ENCODE data around the gene AKAP9. TPM values are rescaled to one million over a fixed set of nuclear protein-coding genes. Genes with fewer than 3 reads are reported as not detected.
"Not testable (repeated sequence)": the region's sequence is repeated elsewhere in the genome, so short reads cannot be mapped to it uniquely, and the experiment has no call there.

AKAP9 gene
- total RNA-seq, 4 donors from 2014 or later, result 49.4 to 192 (median 68.0) TPM

GRCh38 chr7:91973639-91974038 lies 33.0 kb downstream of the AKAP9 start:
- Histone ChIP-seq H3K4me1 (no peaks in the 10 kb centered on the region), H3K27me3 (no peaks in the 10 kb centered on the region), H3K9me3 (no peaks in the 10 kb centered on the region), H3K36me3 (peaks cover 16% of the 10 kb centered on the region), H3K27ac (no peak overlapping the region), H3K4me3 (no peak overlapping the region)
- TF ChIP-seq POLR2AphosphoS5 (IDR thresholded peaks at IDR 0.05) (no peak), POLR2A (IDR thresholded peaks at IDR 0.05) (no peak), EP300 (IDR thresholded peaks at IDR 0.05) (no peak)
- TF ChIP-seq, protein P1, sequence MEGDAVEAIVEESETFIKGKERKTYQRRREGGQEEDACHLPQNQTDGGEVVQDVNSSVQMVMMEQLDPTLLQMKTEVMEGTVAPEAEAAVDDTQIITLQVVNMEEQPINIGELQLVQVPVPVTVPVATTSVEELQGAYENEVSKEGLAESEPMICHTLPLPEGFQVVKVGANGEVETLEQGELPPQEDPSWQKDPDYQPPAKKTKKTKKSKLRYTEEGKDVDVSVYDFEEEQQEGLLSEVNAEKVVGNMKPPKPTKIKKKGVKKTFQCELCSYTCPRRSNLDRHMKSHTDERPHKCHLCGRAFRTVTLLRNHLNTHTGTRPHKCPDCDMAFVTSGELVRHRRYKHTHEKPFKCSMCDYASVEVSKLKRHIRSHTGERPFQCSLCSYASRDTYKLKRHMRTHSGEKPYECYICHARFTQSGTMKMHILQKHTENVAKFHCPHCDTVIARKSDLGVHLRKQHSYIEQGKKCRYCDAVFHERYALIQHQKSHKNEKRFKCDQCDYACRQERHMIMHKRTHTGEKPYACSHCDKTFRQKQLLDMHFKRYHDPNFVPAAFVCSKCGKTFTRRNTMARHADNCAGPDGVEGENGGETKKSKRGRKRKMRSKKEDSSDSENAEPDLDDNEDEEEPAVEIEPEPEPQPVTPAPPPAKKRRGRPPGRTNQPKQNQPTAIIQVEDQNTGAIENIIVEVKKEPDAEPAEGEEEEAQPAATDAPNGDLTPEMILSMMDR (IDR thresholded peaks at IDR 0.05), result no peak
- DNase-seq (ENCODE audit: low spot score in 2 of 2), result no peak
- WGBS, result 77% methylated on average over 5 of the region's 5 CpGs

DNA sequence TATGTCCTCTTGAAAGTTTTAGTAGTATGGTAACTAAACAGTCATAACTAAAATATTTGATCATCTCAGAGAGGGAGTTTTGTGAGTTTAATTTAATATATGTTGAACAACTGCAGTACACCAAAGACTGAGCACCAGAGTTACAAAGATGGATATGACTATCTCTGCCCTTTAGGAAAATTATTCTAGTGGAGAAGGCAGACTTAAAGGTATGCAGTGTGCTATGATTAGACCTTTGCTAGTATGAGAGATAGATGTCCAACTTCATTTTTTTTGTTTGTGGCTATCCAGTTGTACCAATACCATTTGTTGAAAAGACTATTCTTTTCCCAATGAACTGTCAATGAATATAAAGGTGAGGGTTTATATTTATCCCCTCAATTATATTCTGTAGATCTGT lies 33.4 kb downstream of the AKAP9 start:
- no peaks in the 10 kb centered on the region for H3K27me3 ChIP-seq
- H3K27ac ChIP-seq, result no peak overlapping the region
- H3K36me3 ChIP-seq, result peaks cover 17% of the 10 kb centered on the region
- H3K9me3 ChIP-seq, result no peaks in the 10 kb centered on the region
- no peak overlapping the region for H3K4me3 ChIP-seq
- TF ChIP-seq, protein P1 (IDR thresholded peaks at IDR 0.05), result no peak
- TF ChIP-seq POLR2AphosphoS5 (IDR thresholded peaks at IDR 0.05) (no peak), EP300 (IDR thresholded peaks at IDR 0.05) (no peak), POLR2A (IDR thresholded peaks at IDR 0.05) (no peak)
- DNase-seq (ENCODE audit: low spot score in 2 of 2), result no peak
- no peaks in the 10 kb centered on the region for H3K4me1 ChIP-seq

GRCh38 chr7:91976743-91977142 lies 36.1 kb downstream of the AKAP9 start:
- no peaks in the 10 kb centered on the region for H3K27me3 ChIP-seq
- H3K9me3 ChIP-seq, result no peaks in the 10 kb centered on the region
- H3K4me3 ChIP-seq, result no peak overlapping the region
- TF ChIP-seq POLR2A (IDR thresholded peaks at IDR 0.05) (no peak), EP300 (IDR thresholded peaks at IDR 0.05) (no peak)
- H3K36me3 ChIP-seq, result peaks cover 25% of the 10 kb centered on the region
- no peak overlapping the region for H3K27ac ChIP-seq
- 95% methylated on average over 4 of the region's 4 CpGs for WGBS
- no peaks in the 10 kb centered on the region for H3K4me1 ChIP-seq
- DNase-seq (ENCODE audit: low spot score in 2 of 2), result no peak

- 91% methylated on average over 1 of the region's 1 CpG for WGBS
- no peak overlapping the region for H3K27ac ChIP-seq
- H3K9me3 ChIP-seq, result no peaks in the 10 kb centered on the region
- TF ChIP-seq, protein P1 (IDR thresholded peaks at IDR 0.05), result no peak
- TF ChIP-seq POLR2A (IDR thresholded peaks at IDR 0.05), result no peak
- TF ChIP-seq POLR2AphosphoS5 (IDR thresholded peaks at IDR 0.05), result no peak
- TF ChIP-seq EP300 (IDR thresholded peaks at IDR 0.05), result no peak
- DNase-seq (ENCODE audit: low spot score in 2 of 2), result no peak
- H3K36me3 ChIP-seq, result peaks cover 28% of the 10 kb centered on the region
- H3K27me3 ChIP-seq, result no peaks in the 10 kb centered on the region
- H3K4me3 ChIP-seq, result no peak overlapping the region
- no peaks in the 10 kb centered on the region for H3K4me1 ChIP-seq
Measured at GRCh38 chr7:91979590-91979989, 38.9 kb downstream of the AKAP9 start.

- H3K36me3 ChIP-seq, result peaks cover 22% of the 10 kb centered on the region
- not testable (repeated sequence) for H3K4me3 ChIP-seq; H3K27me3 ChIP-seq; H3K4me1 ChIP-seq; H3K9me3 ChIP-seq; H3K27ac ChIP-seq; DNase-seq (ENCODE audit: low spot score in 2 of 2)
- WGBS, result 96% methylated on average over 4 of the region's 4 CpGs
Measured at GRCh38 chr7:91982352-91982751, 41.7 kb downstream of the AKAP9 start.

- no peak for DNase-seq (ENCODE audit: low spot score in 2 of 2)
- peaks cover 7% of the 10 kb centered on the region for H3K36me3 ChIP-seq
- no peak overlapping the region for H3K27ac ChIP-seq
- H3K4me1 ChIP-seq, result no peaks in the 10 kb centered on the region
- no peak for TF ChIP-seq POLR2AphosphoS5 (IDR thresholded peaks at IDR 0.05)
- TF ChIP-seq, protein P1 (IDR thresholded peaks at IDR 0.05), result no peak
- no peak for TF ChIP-seq POLR2A (IDR thresholded peaks at IDR 0.05)
- TF ChIP-seq EP300 (IDR thresholded peaks at IDR 0.05), result no peak
- H3K27me3 ChIP-seq, result no peaks in the 10 kb centered on the region
- no peaks in the 10 kb centered on the region for H3K9me3 ChIP-seq
- H3K4me3 ChIP-seq, result no peak overlapping the region
Measured at GRCh38 chr7:91988213-91988612, 47.6 kb downstream of the AKAP9 start.

Measured in suprapubic skin (tissue), 4 donors.